OCI-LY3 (cell line): ENCODE results near the gene ERBIN.

Experiments used
- H2AFZ ChIP-seq: fragments of 200-600, 300-600 bp; shearing (Covaris generic); 2 replicates; pipeline ENCODE4 v1.6.0; 2014; ENCODE audit warnings: antibody characterized with exemption, low read depth, low read length
- H3K27ac ChIP-seq: fragments of 200-600, 300-600 bp; sonication (generic); 2 replicates; pipeline ENCODE4 v1.5.1; 2014; ENCODE audit warnings: mild to moderate bottlenecking, low read length, moderate library complexity, mixed read lengths
- H3K27me3 ChIP-seq: fragments of 200-600, 300-600 bp; sonication (generic); 2 replicates; pipeline ENCODE4 v1.6.1; 2014; ENCODE audit warnings: low read depth, low read length, mixed read lengths
- H3K36me3 ChIP-seq: fragments of 200-600, 300-600 bp; sonication (generic); replicated peaks from 2 replicates; pipeline ENCODE3; 2014; ENCODE audit warnings: low read depth, low read length, mixed read lengths
- H3K4me1 ChIP-seq: fragments of 300-600, 200-600 bp; sonication (generic); 2 replicates; pipeline ENCODE4 v1.6.1; 2014; ENCODE audit warnings: low read length, mixed read lengths
- H3K4me2 ChIP-seq: fragments of 200-600, 300-600 bp; sonication (generic); 2 replicates; pipeline ENCODE4 v1.6.1; 2014; ENCODE audit warnings: low read length, mixed read lengths
- H3K4me3 ChIP-seq: fragments of 300-600, 200-600 bp; sonication (generic); 2 replicates; pipeline ENCODE4 v1.5.1; 2014; ENCODE audit warnings: antibody characterized with exemption, mild to moderate bottlenecking, low read length, moderate library complexity
- H3K79me2 ChIP-seq: fragments of 300-600, 200-600 bp; shearing (Covaris generic); 2 replicates; pipeline ENCODE4 v1.6.1; 2014; ENCODE audit warnings: mild to moderate bottlenecking, low read length, mixed read lengths
- H3K9ac ChIP-seq: fragments of 300-600, 200-600 bp; shearing (Covaris generic); 2 replicates; pipeline ENCODE4 v1.6.0; 2014; ENCODE audit warnings: mild to moderate bottlenecking, low read length, moderate library complexity
- H3K9me3 ChIP-seq: fragments of 200-600, 300-600 bp; shearing (Covaris generic); 2 replicates; pipeline ENCODE4 v1.6.1; 2014; ENCODE audit warnings: low read length, mixed read lengths; ENCODE audit not compliant: insufficient read depth
- H4K20me1 ChIP-seq: fragments of 200-600, 300-600 bp; sonication (generic); 2 replicates; pipeline ENCODE4 v1.6.1; 2016; ENCODE audit warnings: low read length, mixed read lengths; ENCODE audit not compliant: insufficient read depth
- CTCF ChIP-seq: fragments of 200-600, 300-600 bp; sonication (generic); IDR thresholded peaks from 2 replicates; pipeline ENCODE4 v1.5.1; 2014; ENCODE audit warnings: antibody characterized with exemption, low read length, low read depth
- EZH2phosphoT487 ChIP-seq: fragments of 200-600 bp; shearing (Covaris generic); IDR thresholded peaks from 2 replicates; pipeline ENCODE4 v1.6.1; 2018; ENCODE audit warnings: antibody characterized with exemption, mixed run types, low read depth

Gene ERBIN

DNA sequence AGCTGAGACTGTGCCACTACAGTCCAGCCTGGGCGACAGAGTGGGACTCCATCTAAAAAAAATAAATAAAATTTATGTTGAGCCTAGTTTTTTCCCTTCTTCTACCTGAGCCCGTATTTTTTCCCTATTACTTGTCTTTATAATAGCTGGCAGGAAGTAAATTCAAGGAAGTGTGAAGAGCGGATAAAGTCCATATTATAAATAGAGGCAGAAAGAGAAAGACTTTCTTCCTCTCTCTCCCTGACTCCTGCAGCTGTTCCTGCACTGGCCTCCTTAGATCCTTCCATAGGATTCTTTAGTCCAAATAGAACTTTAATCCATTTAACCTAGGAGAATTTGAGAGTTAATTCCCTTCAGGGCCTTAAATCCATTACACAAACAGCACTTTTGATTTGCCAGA lies 10.3 kb upstream of the ERBIN start:
- Histone ChIP-seq H3K9me3 (no peaks in the 10 kb centered on the region), H3K79me2 (no peaks in the 10 kb centered on the region), H4K20me1 (no peaks in the 10 kb centered on the region), H3K4me3 (no peak overlapping the region), H3K27ac (no peak overlapping the region), H3K36me3 (no peaks in the 10 kb centered on the region), H2AFZ (no peak overlapping the region), H3K27me3 (no peaks in the 10 kb centered on the region), H3K4me1 (no peaks in the 10 kb centered on the region), H3K4me2 (no peak overlapping the region), H3K9ac (no peak overlapping the region)
- TF ChIP-seq CTCF (no peak), EZH2phosphoT487 (no peak)

- H4K20me1 ChIP-seq: no peaks in the 10 kb centered on the region
- H3K27ac ChIP-seq: no peak overlapping the region
- H3K9me3 ChIP-seq: no peaks in the 10 kb centered on the region
- no peak overlapping the region for H3K4me2 ChIP-seq
- no peaks in the 10 kb centered on the region for H3K36me3 ChIP-seq
- 0 out of 2 replicates have a peak, but pooled peaks cover 2% of the 10 kb centered on the region for H3K4me1 ChIP-seq
- H3K79me2 ChIP-seq: no peaks in the 10 kb centered on the region
- H3K27me3 ChIP-seq: no peaks in the 10 kb centered on the region
- no peak overlapping the region for H3K9ac ChIP-seq
- no peak overlapping the region for H2AFZ ChIP-seq
- H3K4me3 ChIP-seq: no peak overlapping the region
- TF ChIP-seq CTCF: no peak
- TF ChIP-seq EZH2phosphoT487: no peak
Measured at GRCh38 chr5:65916636-65917035, 9.7 kb upstream of the ERBIN start.

DNA sequence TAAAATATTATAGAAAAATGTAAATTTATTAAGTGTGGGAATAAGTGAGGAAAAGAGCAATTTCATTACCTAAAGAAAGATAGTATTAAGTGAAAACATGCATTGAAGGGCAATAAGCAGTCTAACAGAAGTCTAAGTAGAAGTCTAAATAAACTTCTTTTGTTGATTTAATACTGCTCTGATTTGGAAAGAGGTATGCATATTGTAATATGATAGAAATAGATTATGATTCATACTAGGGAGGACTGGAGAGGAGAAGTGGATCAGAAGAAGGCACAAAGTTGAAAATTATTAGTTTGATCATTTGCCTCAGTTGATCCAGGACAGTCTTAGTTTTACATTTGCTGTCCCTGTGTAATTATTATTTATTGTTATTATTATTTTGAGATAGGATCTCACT lies 6.6 kb upstream of the ERBIN start:
- no peak overlapping the region for H3K27ac ChIP-seq
- no peak overlapping the region for H2AFZ ChIP-seq
- no peak overlapping the region for H3K4me3 ChIP-seq
- peaks cover 10% of the 10 kb centered on the region; the same call in 1 of the 2 replicates for H3K4me1 ChIP-seq
- no peaks in the 10 kb centered on the region for H3K36me3 ChIP-seq
- H3K9ac ChIP-seq: no peak overlapping the region
- TF ChIP-seq EZH2phosphoT487 (no peak), CTCF (no peak)
- no peak overlapping the region for H3K4me2 ChIP-seq
- no peaks in the 10 kb centered on the region for H3K27me3 ChIP-seq
- no peaks in the 10 kb centered on the region for H3K9me3 ChIP-seq
- no peaks in the 10 kb centered on the region for H4K20me1 ChIP-seq
- no peaks in the 10 kb centered on the region for H3K79me2 ChIP-seq

- no peaks in the 10 kb centered on the region for H3K36me3 ChIP-seq
- H4K20me1 ChIP-seq: peaks cover 5% of the 10 kb centered on the region
- H3K79me2 ChIP-seq: peaks cover 27% of the 10 kb centered on the region
- peaks cover 10% of the 10 kb centered on the region; the same call in 1 of the 2 replicates for H3K4me1 ChIP-seq
- H3K27me3 ChIP-seq: no peaks in the 10 kb centered on the region
- no peak overlapping the region for H3K4me2 ChIP-seq
- H3K9me3 ChIP-seq: no peaks in the 10 kb centered on the region
- no peak for TF ChIP-seq EZH2phosphoT487
- TF ChIP-seq CTCF: no peak
- no peak overlapping the region for H3K9ac ChIP-seq
- no peak overlapping the region for H3K4me3 ChIP-seq
- no peak overlapping the region for H2AFZ ChIP-seq
- H3K27ac ChIP-seq: no peak overlapping the region
Measured at GRCh38 chr5:65923339-65923738, 3.0 kb upstream of the ERBIN start.
